ENCODE data around the gene GSTM1.

GRCh38 chr1:109725510-109725909, 37.9 kb downstream of the GSTM1 start:
- TF ChIP-seq CTCF (conservative IDR thresholded peaks at IDR 0.05; ENCODE audit: low read depth, low read length) (no peak), EZH2 (IDR thresholded peaks at IDR 0.05; ENCODE audit: low read length, unreplicated experiment) (no peak), EZH2phosphoT487 (IDR thresholded peaks at IDR 0.05; ENCODE audit: borderline replicate concordance, low read length) (no peak)

Measured in PC-3 (cell line).